IMR-90 (cell line): ENCODE measurements around the gene IREB2. TPM values are rescaled to one million over a fixed set of nuclear protein-coding genes. Genes with fewer than 3 reads are reported as not detected.

Source experiments
- ATAC-seq: fragments of 200-7000 bp; cut with Tn5 transposase; 2 replicates; pipeline ENCODE4 v1.9.1; 2020; ENCODE audit warnings: low read depth, mild to moderate bottlenecking, moderate library complexity
- BruUV-seq: library from RNA; stranded (reverse); fragments of 400-500 nt; replicated peaks from 2 replicates; lab custom pipeline; 2021; lab: Mats Ljungman, UMichigan
- CTCF ChIA-PET: fragments of 300-600 bp; formaldehyde crosslinking; extraction: SDS; loops from one replicate; lab custom pipeline; 2021; ENCODE audit warnings: antibody characterized with exemption; lab: Yijun Ruan, JAX
- POLR2A ChIA-PET: fragments of 300-600 bp; sonication (Branson Sonifier 250); formaldehyde crosslinking; loops from one replicate; lab custom pipeline; 2022; ENCODE audit warnings: antibody characterized with exemption; ENCODE audit not compliant: unreplicated experiment; lab: Charles Lee
- DNase-seq: peaks from one replicate; pipeline ENCODE4 v3.0.0; 2013
- H2AFZ ChIP-seq: replicated peaks from 2 replicates; pipeline ENCODE3; 2013; ENCODE audit warnings: low read length, mild to moderate bottlenecking; ENCODE audit not compliant: poor library complexity
- H2AK5ac ChIP-seq: 2 replicates; pipeline ENCODE4 v1.6.1; 2013; ENCODE audit warnings: low read depth, low read length, inconsistent platforms
- H2AK9ac ChIP-seq: replicated peaks from 2 replicates; pipeline ENCODE3; 2013; ENCODE audit warnings: mild to moderate bottlenecking, low read depth, low read length, moderate library complexity; ENCODE audit not compliant: poor library complexity
- H2BK120ac ChIP-seq: 2 replicates; pipeline ENCODE4 v1.6.1; 2013; ENCODE audit warnings: low read depth, low read length, inconsistent platforms
- H2BK15ac ChIP-seq: 3 replicates; pipeline ENCODE4 v1.6.1; 2013; ENCODE audit warnings: low read depth, low read length, inconsistent platforms
- H2BK20ac ChIP-seq: 2 replicates; pipeline ENCODE4 v1.6.1; 2013; ENCODE audit warnings: low read depth, mild to moderate bottlenecking, inconsistent platforms, low read length, moderate library complexity
- H2BK5ac ChIP-seq: 2 replicates; pipeline ENCODE4 v1.6.1; 2013; ENCODE audit warnings: mild to moderate bottlenecking, low read depth, low read length, inconsistent platforms; ENCODE audit not compliant: poor library complexity, severe bottlenecking
- H3K14ac ChIP-seq: replicated peaks from 2 replicates; pipeline ENCODE4 v1.6.1; 2013; ENCODE audit warnings: low read depth, low read length, inconsistent platforms
- H3K18ac ChIP-seq: 2 replicates; pipeline ENCODE4 v1.6.1; 2013; ENCODE audit warnings: low read depth, low read length, control low read depth
- H3K23ac ChIP-seq: 2 replicates; pipeline ENCODE4 v1.6.1; 2013; ENCODE audit warnings: low read depth, low read length, inconsistent platforms
- H3K27ac ChIP-seq: 2 replicates; pipeline ENCODE4 v1.5.1; 2013; ENCODE audit warnings: mild to moderate bottlenecking, control low read depth, low read length; ENCODE audit not compliant: insufficient read depth
- H3K27me3 ChIP-seq: 2 replicates; pipeline ENCODE4 v1.6.1; 2013; ENCODE audit warnings: low read length; ENCODE audit not compliant: control insufficient read depth, insufficient read depth
- H3K36me3 ChIP-seq: 2 replicates; pipeline ENCODE4 v1.6.1; 2013; ENCODE audit warnings: low read length, mixed read lengths; ENCODE audit not compliant: control insufficient read depth, insufficient read depth
- H3K4ac ChIP-seq: 2 replicates; pipeline ENCODE4 v1.6.1; 2013; ENCODE audit warnings: low read depth, low read length, inconsistent platforms
- H3K4me1 ChIP-seq: 2 replicates; pipeline ENCODE4 v1.6.1; 2013; ENCODE audit warnings: low read length, mixed read lengths; ENCODE audit not compliant: control insufficient read depth, insufficient read depth
- H3K4me2 ChIP-seq: 2 replicates; pipeline ENCODE4 v1.6.1; 2013; ENCODE audit warnings: low read depth, mild to moderate bottlenecking, control low read depth, low read length, moderate library complexity
- H3K4me3 ChIP-seq: 2 replicates; pipeline ENCODE4 v1.5.1; 2013; ENCODE audit warnings: low read depth, mild to moderate bottlenecking, control low read depth, low read length, moderate library complexity; ENCODE audit not compliant: insufficient read depth
- H3K56ac ChIP-seq: 2 replicates; pipeline ENCODE4 v1.6.1; 2013; ENCODE audit warnings: low read length, inconsistent platforms; ENCODE audit not compliant: insufficient read depth; ENCODE audit errors: extremely low read depth
- H3K79me1 ChIP-seq, 2 experiments: 2 replicates each; pipeline ENCODE4 v1.6.1; 2013; ENCODE audit warnings: low read length in 2 of 2, inconsistent platforms in 1 of 2, low read depth in 1 of 2
- H3K9ac ChIP-seq: 2 replicates; pipeline ENCODE4 v1.6.1; 2013; ENCODE audit warnings: low read depth, low read length, control low read depth
- H3K9me1 ChIP-seq: 2 replicates; pipeline ENCODE4 v1.6.1; 2013; ENCODE audit warnings: low read length, inconsistent platforms; ENCODE audit not compliant: insufficient read depth
- H3K9me3 ChIP-seq: 2 replicates; pipeline ENCODE4 v1.6.1; 2013; ENCODE audit warnings: low read length; ENCODE audit not compliant: control insufficient read depth, insufficient read depth
- H4K20me1 ChIP-seq: 2 replicates; pipeline ENCODE4 v1.6.1; 2013; ENCODE audit warnings: low read length, inconsistent platforms; ENCODE audit not compliant: insufficient read depth
- H4K5ac ChIP-seq: 2 replicates; pipeline ENCODE4 v1.6.1; 2013; ENCODE audit warnings: mild to moderate bottlenecking, low read depth, low read length, control low read depth
- H4K8ac ChIP-seq, 2 experiments: 2 replicates each; pipeline ENCODE4 v1.6.1; 2013; ENCODE audit warnings: low read depth in 2 of 2, low read length in 2 of 2, control low read depth in 1 of 2, inconsistent platforms in 1 of 2
- H4K91ac ChIP-seq: 2 replicates; pipeline ENCODE4 v1.6.1; 2013; ENCODE audit warnings: low read depth, low read length, inconsistent platforms; ENCODE audit not compliant: insufficient read depth
- CEBPB ChIP-seq: IDR thresholded peaks from 2 replicates; pipeline ENCODE4 v1.6.1; 2012; ENCODE audit warnings: low read depth, low read length, improper control_type of control experiment
- FOS ChIP-seq: fragments of 150-350 bp; IDR thresholded peaks from 2 replicates; pipeline ENCODE4 v1.6.1; 2016; ENCODE audit warnings: low read depth, low read length
- MAZ ChIP-seq: IDR thresholded peaks from 2 replicates; pipeline ENCODE4 v1.6.1; 2012; ENCODE audit warnings: low read depth, mild to moderate bottlenecking, low read length, improper control_type of control experiment, moderate library complexity, borderline replicate concordance
- POLR2A ChIP-seq: IDR thresholded peaks from 2 replicates; pipeline ENCODE4 v1.6.1; 2012; ENCODE audit warnings: mild to moderate bottlenecking, low read depth, low read length
- SMC3 ChIP-seq: fragments of 150-350 bp; IDR thresholded peaks from 2 replicates; pipeline ENCODE4 v1.6.1; 2016; ENCODE audit warnings: low read depth, mild to moderate bottlenecking, antibody characterized with exemption, low read length, moderate library complexity
- WGBS, 2 experiments: methylation state at CpG; one replicate each; pipeline versions ENCODE4 v1.1.5 to v1.1.7; 2013; ENCODE audit warnings: missing lambda C conversion rate in 2 of 2; ENCODE audit not compliant: insufficient read length in 1 of 2; ENCODE audit errors: extremely low coverage in 2 of 2; 5-methylcytosine and 5-hydroxymethylcytosine counted together
- dilution Hi-C: fragments of 300-500 bp; cut with HindIII; formaldehyde crosslinking; loops from one replicate; pipeline ENCODE4 v1.14.3; 2018; ENCODE audit warnings: low sequenced_read_pairs; ENCODE audit not compliant: unreplicated experiment
- in situ Hi-C: fragments of 300-500 bp; cut with MboI; formaldehyde crosslinking; loops from 3 replicates; pipeline ENCODE4 v1.14.3; 2019; ENCODE audit warnings: low sequenced_read_pairs, inconsistent platforms, mixed read lengths
- intact Hi-C: fragments of 100-400 bp; cut with micrococcal nuclease; formaldehyde crosslinking; loops from 2 replicates; pipeline ENCODE4 v1.10.0; 2022
- polyA plus RNA-seq, 3 experiments: library from polyadenylated mRNA; depleted of rRNA; stranded (reverse); fragments of >200 nt; gene quantifications; 2 replicates each; pipeline ENCODE4 v1.2.3, GENCODE V29; 2012; ENCODE audit warnings: low replicate concordance in 1 of 3
- total RNA-seq: library from RNA; depleted of rRNA; stranded (reverse); fragments of >200 nt; gene quantifications from 2 replicates; pipeline ENCODE4 v1.2.3, GENCODE V29; 2012

The IREB2 gene
- total and polyA plus RNA-seq, 2 of the 4 experiments (the other 2 are of a cell fraction) = 12.2 to 13.5 TPM

DNA sequence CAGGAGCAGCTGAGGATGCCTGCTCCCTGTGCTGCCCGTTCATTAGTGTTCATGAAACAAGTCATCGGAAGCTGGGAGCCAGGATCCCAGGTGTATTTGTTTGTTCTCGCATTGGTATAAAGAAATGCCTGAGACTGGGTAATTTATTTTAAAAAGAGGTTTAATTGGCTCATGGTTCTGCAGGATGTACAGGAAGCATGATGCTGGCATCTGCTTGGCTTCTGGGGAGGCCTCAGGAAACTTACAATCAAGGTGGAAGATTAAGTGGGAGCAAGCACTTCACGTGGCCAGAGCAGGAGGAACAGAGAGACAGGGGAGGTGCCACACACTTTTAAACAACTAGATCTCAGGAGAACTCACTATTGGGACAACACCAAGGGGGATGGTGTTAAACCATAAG, 63.8 kb downstream of the IREB2 start:
- no peak overlapping the region for H4K8ac ChIP-seq
- no peak overlapping the region for H3K4ac ChIP-seq
- no peak overlapping the region for H4K5ac ChIP-seq
- ATAC-seq (no peak), DNase-seq (no peak)
- H3K23ac ChIP-seq = no peak overlapping the region
- no peak overlapping the region for H2AK5ac ChIP-seq
- H2BK15ac ChIP-seq = no peak overlapping the region
- TF ChIP-seq FOS = no peak
- TF ChIP-seq POLR2A = no peak
- TF ChIP-seq CEBPB = no peak
- no peak for TF ChIP-seq SMC3
- TF ChIP-seq MAZ = no peak
- H2AFZ ChIP-seq = no peak overlapping the region
- intact Hi-C loops = loop anchor here (10.0 kb wide), 1 partner anchor 203 kb away; no protein-coding TSS in a partner anchor
- no peaks in the 10 kb centered on the region for H3K9me3 ChIP-seq
- no peak overlapping the region for H4K91ac ChIP-seq
- H2BK20ac ChIP-seq = no peak overlapping the region
- no CpG with 5 or more reads among the region's 4 CpGs for WGBS, 2 experiments
- H3K4me3 ChIP-seq = no peak overlapping the region
- peaks cover 0 to 3% of the 10 kb centered on the region in 2 experiments; a peak in 1 of 4 replicates for H3K79me1 ChIP-seq
- no peak overlapping the region for H3K27ac ChIP-seq
- no TSS peak for BruUV-seq
- H3K4me2 ChIP-seq = no peak overlapping the region
- peaks cover 15% of the 10 kb centered on the region for H3K36me3 ChIP-seq
- CTCF ChIA-PET = interaction anchor here (0.6 kb wide), 1 partner anchor 19 kb away, joined by 3 read pairs; no protein-coding TSS in a partner anchor
- dilution Hi-C loops = no loop called here
- H3K14ac ChIP-seq = no peak overlapping the region
- H3K56ac ChIP-seq = no peak overlapping the region
- H2AK9ac ChIP-seq = no peak overlapping the region
- no peak overlapping the region for H2BK120ac ChIP-seq
- H3K27me3 ChIP-seq = no peaks in the 10 kb centered on the region
- peaks cover 3% of the 10 kb centered on the region; the same call in 1 of the 2 replicates for H3K9me1 ChIP-seq
- POLR2A ChIA-PET = no interaction called here
- in situ Hi-C loops = no loop called here
- H3K9ac ChIP-seq = no peak overlapping the region
- H3K18ac ChIP-seq = no peak overlapping the region
- no peak overlapping the region for H2BK5ac ChIP-seq
- no peaks in the 10 kb centered on the region; the same call in 1 of the 2 replicates for H4K20me1 ChIP-seq
- H3K4me1 ChIP-seq = no peaks in the 10 kb centered on the region
